Lung (tissue), 12 donors: ENCODE measurements around the gene JMJD1C. TPM values are rescaled to one million over a fixed set of nuclear protein-coding genes. Genes with fewer than 3 reads are reported as not detected.

ENCODE experiments used
- ATAC-seq: fragments of 200-7000 bp; cut with Tn5 transposase; one replicate; pipeline ENCODE4 v1.9.1; 2020; ENCODE audit warnings: moderate number of reproducible peaks; ENCODE audit not compliant: insufficient read depth, low FRiP score
- DNase-seq, 3 donors: peaks; one replicate each; pipeline ENCODE4 v3.0.0-alpha.2; 2013 to 2017
- H3K27ac ChIP-seq, 2 donors: one replicate each; pipeline ENCODE4 v1.5.1; 2013; ENCODE audit warnings: mild to moderate bottlenecking in 2 of 2, moderate library complexity in 2 of 2, control low read depth in 1 of 2, inconsistent platforms in 1 of 2, low read depth in 1 of 2, low read length in 1 of 2
- H3K27me3 ChIP-seq, 3 donors: one replicate each; pipeline ENCODE4 v1.5.1; 2013; ENCODE audit warnings: low read length in 2 of 3; ENCODE audit not compliant: control insufficient read depth in 3 of 3, insufficient read depth in 3 of 3
- H3K36me3 ChIP-seq, 4 donors: one replicate each; pipeline ENCODE4 v1.5.1; 2013; ENCODE audit warnings: low read length in 4 of 4, mild to moderate bottlenecking in 1 of 4, moderate library complexity in 1 of 4; ENCODE audit not compliant: control insufficient read depth in 4 of 4, insufficient read depth in 4 of 4
- H3K4me1 ChIP-seq, 5 donors: one replicate each; pipeline ENCODE4 v1.5.1; 2013; ENCODE audit warnings: low read length in 5 of 5, mild to moderate bottlenecking in 2 of 5, moderate library complexity in 1 of 5; ENCODE audit not compliant: control insufficient read depth in 5 of 5, insufficient read depth in 5 of 5
- H3K4me3 ChIP-seq: one replicate; pipeline ENCODE4 v1.5.1; 2013; ENCODE audit warnings: mild to moderate bottlenecking, control low read depth, moderate library complexity
- H3K9ac ChIP-seq, 2 donors: one replicate each; pipeline ENCODE4 v1.5.1; 2013; ENCODE audit warnings: low read length in 2 of 2, control low read depth in 1 of 2; ENCODE audit not compliant: insufficient read depth in 1 of 2
- H3K9me3 ChIP-seq, 4 donors: one replicate each; pipeline ENCODE4 v1.5.1; 2013; ENCODE audit warnings: low read length in 3 of 4, mild to moderate bottlenecking in 1 of 4, moderate library complexity in 1 of 4; ENCODE audit not compliant: control insufficient read depth in 4 of 4, insufficient read depth in 3 of 4
- WGBS, 2 donors: extraction: QIAGEN DNeasy Blood & Tissue Kit; methylation state at CpG; one replicate each; pipeline ENCODE4 v1.1.7; 2013; 5-methylcytosine and 5-hydroxymethylcytosine counted together
- polyA plus RNA-seq, 2 donors: library from polyadenylated mRNA; stranded (reverse); fragments of 200-250 nt; gene quantifications; one replicate each; pipeline ENCODE4 v1.2.1, GENCODE V29; 2013
- total RNA-seq, 2 donors: library from RNA; depleted of rRNA in 1 of 2; stranded (reverse); fragments of >200 nt in 1 of 2; gene quantifications; one replicate each; pipeline ENCODE4 v1.2.1, GENCODE V29; 2014 to 2021
- TF ChIP-seq, protein P1 (sequence below): IDR thresholded peaks from 2 replicates; pipeline ENCODE4 v1.5.1; 2012; ENCODE audit warnings: mild to moderate bottlenecking; ENCODE audit errors: control extremely low read depth, extremely low read depth
- donor health status: control.
- donor health status: control.
- donor health status: Bipolar disorder and iron deficiency.
- donor health status: healthy.
- donor health status: DM: yes; HTN: yes; CAD: no.

The JMJD1C gene
- total and polyA plus RNA-seq, 4 donors: 30.5 to 233 (median 71.2) TPM

DNA sequence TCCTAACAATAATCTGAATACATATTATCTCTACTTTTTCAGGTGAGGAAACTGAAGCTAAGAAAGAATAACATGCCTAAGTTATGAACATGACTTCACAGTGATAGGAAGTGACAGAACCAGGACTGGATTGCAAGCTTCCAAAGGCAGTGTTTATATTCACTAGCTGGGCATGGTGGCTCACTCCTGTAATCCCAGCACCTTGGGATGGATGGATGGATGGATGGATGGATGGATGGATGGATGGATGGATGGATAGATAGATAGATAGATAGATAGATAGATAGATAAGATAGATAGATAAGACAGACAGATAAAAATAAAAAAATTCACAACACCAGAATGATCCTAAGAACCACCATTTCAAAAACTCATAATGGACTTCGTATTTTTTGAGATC lies 18.2 kb upstream of the JMJD1C start:
- no peak overlapping the region for H3K4me3 ChIP-seq
- H3K9ac ChIP-seq: no peak overlapping the region
- no peak overlapping the region for H3K27ac ChIP-seq
- TF ChIP-seq, protein P1, sequence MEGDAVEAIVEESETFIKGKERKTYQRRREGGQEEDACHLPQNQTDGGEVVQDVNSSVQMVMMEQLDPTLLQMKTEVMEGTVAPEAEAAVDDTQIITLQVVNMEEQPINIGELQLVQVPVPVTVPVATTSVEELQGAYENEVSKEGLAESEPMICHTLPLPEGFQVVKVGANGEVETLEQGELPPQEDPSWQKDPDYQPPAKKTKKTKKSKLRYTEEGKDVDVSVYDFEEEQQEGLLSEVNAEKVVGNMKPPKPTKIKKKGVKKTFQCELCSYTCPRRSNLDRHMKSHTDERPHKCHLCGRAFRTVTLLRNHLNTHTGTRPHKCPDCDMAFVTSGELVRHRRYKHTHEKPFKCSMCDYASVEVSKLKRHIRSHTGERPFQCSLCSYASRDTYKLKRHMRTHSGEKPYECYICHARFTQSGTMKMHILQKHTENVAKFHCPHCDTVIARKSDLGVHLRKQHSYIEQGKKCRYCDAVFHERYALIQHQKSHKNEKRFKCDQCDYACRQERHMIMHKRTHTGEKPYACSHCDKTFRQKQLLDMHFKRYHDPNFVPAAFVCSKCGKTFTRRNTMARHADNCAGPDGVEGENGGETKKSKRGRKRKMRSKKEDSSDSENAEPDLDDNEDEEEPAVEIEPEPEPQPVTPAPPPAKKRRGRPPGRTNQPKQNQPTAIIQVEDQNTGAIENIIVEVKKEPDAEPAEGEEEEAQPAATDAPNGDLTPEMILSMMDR: no peak
- no peaks in the 10 kb centered on the region for H3K36me3 ChIP-seq
- H3K9me3 ChIP-seq: no peaks in the 10 kb centered on the region
- 93 to 98% methylated on average over 1 of the region's 1 CpG for WGBS, 2 donors
- DNase-seq (no peak), ATAC-seq (no peak)
- peaks cover 0 to 17% (median 7%) of the 10 kb centered on the region in 5 donors for H3K4me1 ChIP-seq
- H3K27me3 ChIP-seq: no peaks in the 10 kb centered on the region

DNA sequence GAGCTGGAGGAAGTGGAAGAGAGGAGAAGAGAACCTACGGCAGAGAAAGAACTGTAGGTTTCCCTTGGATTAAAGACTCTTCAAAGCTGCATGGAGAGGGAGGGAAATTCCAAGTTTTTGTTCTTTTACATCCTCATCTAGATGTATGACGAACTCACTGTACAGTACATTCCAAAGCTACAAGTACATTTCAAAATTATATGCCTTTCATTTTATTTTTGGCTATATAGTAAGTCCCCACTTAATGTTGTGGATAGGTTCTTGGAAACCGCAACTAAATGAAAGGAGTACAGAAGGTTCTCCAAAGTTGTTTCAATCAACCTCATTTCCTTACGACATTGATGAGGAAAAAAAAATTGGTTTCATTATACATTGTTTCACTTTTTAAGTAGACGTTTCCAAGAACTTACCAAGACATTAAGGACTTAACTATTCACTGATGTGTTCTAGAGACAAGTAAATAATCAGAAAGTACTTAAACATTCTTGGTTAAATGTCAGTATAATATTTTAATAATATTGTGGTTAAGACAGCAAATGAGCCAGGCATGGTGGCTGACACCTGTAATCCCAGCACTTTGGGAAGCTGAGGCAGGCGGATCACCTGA lies 16.1 kb upstream of the JMJD1C start:
- Histone ChIP-seq H3K36me3 (no peaks in the 10 kb centered on the region), H3K27ac (no peak overlapping the region), H3K9me3 (no peaks in the 10 kb centered on the region), H3K9ac (peak overlapping the region; percentile 16 to 30), H3K4me3 (no peak overlapping the region), H3K27me3 (no peaks in the 10 kb centered on the region), H3K4me1 (peaks cover 0 to 8% (median 5%) of the 10 kb centered on the region in 5 donors)
- 52 to 68% methylated on average over 6 of the region's 6 CpGs for WGBS, 2 donors
- TF ChIP-seq, protein P1: no peak
- ATAC-seq: peak; percentile 55
- DNase-seq: peak in 2 of 3 donors; percentile 58 to 61

DNA sequence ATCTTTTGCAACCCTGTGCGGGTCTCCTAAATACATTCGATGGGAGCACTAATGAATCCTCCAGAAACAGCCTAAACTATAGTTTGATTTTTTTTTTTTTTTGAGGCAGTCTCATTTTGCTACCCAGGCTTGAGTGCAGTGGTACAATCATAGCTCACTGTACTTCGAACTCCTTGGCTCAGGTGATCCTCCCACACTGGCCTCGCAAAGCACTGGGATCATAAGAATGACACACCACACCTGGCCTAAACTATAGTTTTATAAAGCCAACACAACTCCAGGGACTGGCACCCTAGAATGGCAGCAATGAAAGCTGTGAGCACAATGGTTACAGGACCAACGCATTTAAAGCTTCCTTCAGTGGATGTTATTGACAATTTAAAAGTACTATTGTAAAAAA lies 14.5 kb upstream of the JMJD1C start:
- no peak overlapping the region for H3K9ac ChIP-seq
- peaks cover 0 to 12% (median 5%) of the 10 kb centered on the region in 5 donors for H3K4me1 ChIP-seq
- H3K27ac ChIP-seq: no peak overlapping the region
- ATAC-seq (no peak), DNase-seq (no peak)
- H3K36me3 ChIP-seq: no peaks in the 10 kb centered on the region
- H3K27me3 ChIP-seq: no peaks in the 10 kb centered on the region
- no peak overlapping the region for H3K4me3 ChIP-seq
- WGBS, 2 donors: 93 to 98% methylated on average over 5 of the region's 5 CpGs
- TF ChIP-seq, protein P1: no peak
- no peaks in the 10 kb centered on the region for H3K9me3 ChIP-seq

DNA sequence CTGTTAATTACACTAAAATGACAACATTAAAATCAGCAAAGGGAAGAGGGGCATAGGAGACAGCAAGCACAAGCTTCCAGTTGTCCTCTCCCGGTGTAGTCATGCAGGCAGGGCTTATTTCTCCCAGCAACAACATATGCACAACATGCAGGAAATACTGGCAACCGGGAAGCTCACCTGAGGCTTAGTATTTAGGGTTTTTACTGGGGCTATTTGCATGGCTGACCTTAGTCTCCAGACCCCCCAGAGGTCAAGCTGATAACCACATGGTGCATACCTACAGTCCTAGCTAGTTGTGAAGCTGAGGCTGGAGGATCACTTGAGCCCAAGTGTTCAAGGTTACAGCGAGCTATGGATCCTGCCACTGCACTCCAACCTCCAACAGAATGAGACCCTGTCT lies 12.8 kb upstream of the JMJD1C start:
- ATAC-seq: no peak
- H3K27me3 ChIP-seq: no peaks in the 10 kb centered on the region
- H3K27ac ChIP-seq: no peak overlapping the region
- no peaks in the 10 kb centered on the region for H3K9me3 ChIP-seq
- H3K36me3 ChIP-seq: no peaks in the 10 kb centered on the region
- peaks cover 0 to 9% (median 5%) of the 10 kb centered on the region in 5 donors for H3K4me1 ChIP-seq
- 84 to 93% methylated on average over 3 of the region's 3 CpGs for WGBS, 2 donors
- no peak for DNase-seq
- TF ChIP-seq, protein P1: no peak
- H3K4me3 ChIP-seq: no peak overlapping the region
- no peak overlapping the region for H3K9ac ChIP-seq
